Left kidney (tissue), 2 donors: ENCODE data around the gene ENDOV. TPM values are rescaled to one million over a fixed set of nuclear protein-coding genes. Genes with fewer than 3 reads are reported as not detected.

Source experiments
- DNase-seq: peaks from one replicate; pipeline ENCODE4 v3.0.0-alpha.2; 2013
- polyA plus RNA-seq: library from polyadenylated mRNA; unstranded; fragments of 120-200 nt; gene quantifications from one replicate; pipeline ENCODE4 v1.2.1, GENCODE V29; 2013; ENCODE audit not compliant: insufficient read length

ENDOV gene
- polyA plus RNA-seq, 1 donor = 42.7 TPM

DNA sequence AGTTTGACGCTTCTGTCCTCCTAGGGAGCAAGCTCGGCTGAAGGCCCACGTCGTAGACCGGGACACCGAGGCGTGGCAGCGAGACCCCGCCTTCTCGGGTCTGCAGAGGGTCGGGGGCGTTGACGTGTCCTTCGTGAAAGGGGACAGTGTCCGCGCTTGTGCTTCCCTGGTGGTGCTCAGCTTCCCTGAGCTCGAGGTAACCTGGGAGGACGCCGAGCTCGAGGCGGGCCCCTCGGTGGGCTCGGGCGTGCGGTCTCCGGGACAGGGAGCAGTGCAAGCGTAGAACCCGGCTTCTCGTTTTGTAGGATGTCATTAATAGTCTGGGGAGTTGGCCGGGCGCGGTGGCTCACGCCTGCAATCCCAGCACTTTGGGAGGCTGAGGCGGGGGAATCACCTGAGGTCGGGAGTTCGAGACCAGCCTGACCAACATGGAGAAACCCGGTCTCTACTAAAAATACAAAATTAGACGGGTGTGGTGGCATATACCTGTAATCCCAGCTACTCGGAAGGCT lies 715 bp downstream of the ENDOV start:
- DNase-seq = no peak

DNA sequence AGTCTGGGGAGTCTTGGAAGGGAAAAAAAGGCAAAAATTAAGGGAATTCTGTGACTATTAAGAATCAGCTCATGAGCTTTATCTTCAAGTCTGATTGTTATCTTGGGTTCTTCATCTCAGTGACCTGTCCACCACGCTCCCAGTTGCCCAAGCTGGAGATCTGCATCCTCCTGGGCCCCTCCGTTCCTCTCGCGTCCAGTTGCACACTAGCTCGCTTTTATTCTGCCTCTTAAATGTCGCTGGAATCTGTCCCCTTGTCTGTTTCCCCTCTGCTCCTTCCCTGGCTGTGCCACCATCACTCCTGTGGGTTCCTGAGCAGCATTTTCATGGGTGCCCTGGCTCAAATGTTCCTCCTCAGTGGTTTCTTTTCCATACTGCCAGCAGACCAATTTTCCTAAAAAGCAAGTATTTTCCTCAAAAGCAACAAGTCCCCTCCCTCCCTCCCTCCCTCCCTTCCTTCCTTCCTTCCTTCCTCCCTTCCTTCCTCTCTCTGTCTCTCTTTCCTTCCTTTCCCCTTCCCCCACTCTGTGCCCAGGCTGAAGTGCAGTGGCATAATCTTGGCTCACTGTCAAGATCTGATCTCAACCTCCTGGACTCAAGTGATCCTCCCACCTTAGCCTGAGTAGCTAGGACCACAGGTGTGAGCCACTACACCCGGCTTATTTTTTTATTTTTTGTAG lies 1.4 kb downstream of the ENDOV start:
- no peak for DNase-seq

DNA sequence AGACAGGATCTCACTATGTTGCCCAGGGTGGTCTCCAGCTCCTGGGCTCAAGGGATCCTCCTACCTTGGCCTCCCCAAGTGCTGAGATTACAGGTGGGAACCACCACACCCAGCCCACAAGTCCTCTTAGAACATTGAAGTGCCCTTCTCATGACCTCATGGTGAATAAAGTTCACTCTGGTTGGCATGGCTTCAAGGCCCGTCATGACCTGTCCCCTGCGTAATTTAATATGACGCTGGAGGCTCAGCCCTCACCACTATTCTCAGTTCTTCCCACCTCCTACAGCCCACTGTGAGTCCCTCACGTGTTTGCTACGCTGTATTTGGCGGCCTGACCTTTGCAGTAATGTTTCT lies 1.9 kb downstream of the ENDOV start:
- DNase-seq = no peak

DNA sequence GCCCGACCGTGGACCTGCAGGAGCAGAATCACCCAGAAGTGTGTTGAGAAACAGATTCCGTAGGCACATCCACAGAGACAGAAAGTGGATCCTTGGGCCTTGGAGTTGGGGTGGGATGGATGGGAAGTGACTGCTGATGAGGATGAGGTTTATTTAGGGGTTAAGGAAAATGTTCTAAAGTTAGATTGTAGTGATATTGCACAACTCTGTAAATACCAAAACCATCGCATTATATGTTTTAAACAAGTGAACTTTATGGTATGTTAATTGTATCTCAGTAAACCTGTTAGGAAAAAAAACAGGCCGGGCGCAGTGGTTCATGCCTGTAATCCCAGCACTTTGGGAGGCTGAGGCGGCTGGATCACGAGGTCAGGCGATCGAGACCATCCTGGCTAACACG lies 3.6 kb downstream of the ENDOV start:
- no peak for DNase-seq

DNA sequence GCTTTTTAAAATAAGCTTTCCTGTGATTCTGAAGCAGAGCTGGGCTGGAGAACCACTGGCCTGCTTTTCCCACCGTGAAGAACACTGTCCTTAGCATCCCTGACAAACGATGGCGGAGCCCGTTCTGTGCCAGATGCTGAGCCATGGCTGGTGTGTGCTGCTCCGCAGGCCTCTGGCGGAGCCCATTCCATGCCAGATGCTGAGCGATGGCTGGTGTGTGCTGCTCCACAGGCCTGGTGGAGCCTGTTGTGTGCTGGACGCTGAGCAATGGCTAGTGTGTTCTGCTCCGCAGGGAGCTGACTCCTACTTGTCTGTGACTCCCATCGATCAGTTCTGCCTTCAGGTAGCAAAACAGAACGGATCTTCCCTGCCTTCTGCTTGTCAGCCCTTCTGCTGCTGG lies 4.3 kb downstream of the ENDOV start:
- DNase-seq = no peak

DNA sequence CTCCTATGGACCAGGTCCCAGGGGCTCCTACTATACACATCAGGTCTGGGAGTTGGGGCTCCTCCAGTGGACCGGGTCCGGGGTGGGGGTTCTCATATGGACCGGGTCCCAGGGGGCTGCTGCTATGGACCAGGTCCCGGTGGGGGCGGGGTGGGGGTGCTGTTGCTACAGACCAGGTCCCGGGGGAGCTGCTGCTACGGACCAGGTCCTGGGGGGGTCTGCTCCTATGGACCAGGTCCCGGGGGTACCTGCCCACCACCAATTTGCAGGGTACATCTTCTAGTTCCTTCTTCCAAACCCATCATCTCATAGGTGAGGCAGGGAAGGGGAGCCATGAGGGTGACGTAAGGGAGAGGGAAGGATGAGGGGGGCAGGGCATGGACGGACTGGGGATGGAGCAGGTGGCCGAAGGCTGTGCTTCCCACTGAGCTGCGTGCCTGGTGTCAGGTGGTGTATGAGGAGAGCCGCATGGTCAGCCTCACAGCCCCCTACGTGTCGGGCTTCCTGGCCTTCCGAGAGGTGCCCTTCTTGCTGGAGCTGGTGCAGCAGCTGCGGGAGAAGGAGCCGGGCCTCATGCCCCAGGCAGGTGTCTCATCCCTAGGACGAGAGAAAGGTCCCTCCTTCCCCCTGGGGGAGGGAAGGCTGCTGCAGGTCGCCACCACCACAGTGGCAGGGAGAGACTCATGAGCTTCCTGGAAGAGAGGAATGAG lies 6.6 kb downstream of the ENDOV start:
- no peak for DNase-seq

DNA sequence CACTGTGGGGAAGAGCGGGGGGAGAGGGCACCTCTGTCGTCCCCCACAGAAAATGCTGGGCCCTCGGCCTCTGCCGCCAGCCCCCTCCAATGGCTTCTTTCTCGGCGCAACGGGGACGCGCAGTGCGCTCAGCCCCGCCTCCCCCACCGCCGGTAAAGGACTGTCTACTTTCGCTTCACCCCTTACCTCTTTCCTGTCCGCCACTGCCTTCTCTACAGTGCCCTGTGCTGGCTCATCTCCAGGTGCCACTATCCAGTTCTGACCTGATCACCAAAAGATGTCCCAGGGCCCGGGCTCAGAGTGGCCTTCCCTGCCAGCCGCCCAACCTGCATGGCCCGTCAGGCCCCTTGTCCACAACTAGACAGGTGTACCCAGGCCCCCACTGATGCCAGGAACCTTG lies 7.3 kb downstream of the ENDOV start:
- DNase-seq = no peak

DNA sequence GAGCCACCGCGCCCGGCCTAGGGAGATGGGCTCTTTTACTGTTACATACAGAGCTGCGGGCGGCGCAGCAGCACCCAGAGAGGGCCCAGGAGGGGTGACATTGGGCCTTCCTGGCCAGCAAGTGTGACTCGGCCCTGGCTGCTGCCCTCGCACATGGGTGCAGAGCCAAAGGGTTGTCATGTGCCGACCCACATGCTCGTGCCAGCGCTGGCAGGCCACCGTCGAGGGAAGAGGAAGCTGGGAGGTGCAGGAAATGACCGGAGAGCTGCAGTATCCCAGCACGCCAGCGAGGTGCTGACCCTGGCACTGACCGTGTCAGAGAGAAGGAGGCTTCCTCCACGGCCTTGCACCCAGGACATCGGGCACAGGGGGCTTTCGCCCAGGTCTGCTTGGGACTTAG lies 8.0 kb downstream of the ENDOV start:
- DNase-seq = no peak

DNA sequence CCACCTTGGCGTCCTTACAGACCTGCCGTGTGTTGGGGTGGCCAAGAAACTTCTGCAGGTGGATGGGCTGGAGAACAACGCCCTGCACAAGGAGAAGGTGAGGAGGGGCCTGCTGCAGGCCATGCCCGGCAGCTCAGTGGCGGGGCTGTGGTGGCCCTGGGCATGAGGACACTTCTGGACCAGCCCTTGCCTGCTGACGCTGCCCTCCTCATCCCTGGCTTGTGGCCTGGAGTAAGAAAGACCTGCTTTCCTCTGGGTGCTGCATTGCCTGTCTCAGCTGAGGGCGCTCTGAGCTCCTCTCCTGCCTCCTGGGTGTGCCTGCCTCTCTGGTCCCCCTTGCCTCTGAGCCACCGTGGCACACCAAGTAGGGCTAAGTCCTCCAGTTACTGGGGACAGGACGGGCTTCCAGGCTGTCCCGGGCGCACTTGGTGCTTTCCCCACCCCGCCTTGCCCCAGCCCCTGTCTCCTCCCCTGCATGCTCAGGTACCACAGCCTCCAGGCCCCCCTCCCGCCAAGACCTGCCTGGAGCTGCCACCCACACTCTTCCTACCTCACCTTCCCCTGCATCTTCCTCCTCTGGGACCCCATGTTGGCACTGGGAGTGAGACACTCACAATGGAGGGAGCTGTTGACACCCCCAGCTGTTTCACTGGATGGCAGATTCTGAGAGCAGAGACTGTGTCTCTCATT lies 8.7 kb downstream of the ENDOV start:
- no peak for DNase-seq

DNA sequence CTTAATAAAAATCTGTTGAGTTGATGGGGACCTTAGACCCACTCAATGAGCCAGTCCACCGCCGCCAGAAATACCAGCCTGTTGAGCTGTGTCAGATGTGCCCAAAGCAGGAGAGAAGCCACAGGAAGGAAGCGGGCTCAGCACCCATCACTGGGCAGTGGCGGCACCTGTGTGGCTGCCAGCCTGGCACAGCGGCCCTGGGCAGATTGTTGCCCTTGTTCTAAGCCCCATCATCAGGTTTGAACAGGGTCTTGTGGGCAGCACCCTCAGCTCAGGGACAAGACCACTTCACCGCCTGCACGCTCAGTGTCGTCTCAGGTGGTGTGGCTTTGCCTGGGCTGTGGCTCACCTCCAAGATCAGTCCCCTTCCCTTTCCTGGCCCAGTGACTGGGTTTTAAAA lies 9.3 kb downstream of the ENDOV start:
- no peak for DNase-seq

DNA sequence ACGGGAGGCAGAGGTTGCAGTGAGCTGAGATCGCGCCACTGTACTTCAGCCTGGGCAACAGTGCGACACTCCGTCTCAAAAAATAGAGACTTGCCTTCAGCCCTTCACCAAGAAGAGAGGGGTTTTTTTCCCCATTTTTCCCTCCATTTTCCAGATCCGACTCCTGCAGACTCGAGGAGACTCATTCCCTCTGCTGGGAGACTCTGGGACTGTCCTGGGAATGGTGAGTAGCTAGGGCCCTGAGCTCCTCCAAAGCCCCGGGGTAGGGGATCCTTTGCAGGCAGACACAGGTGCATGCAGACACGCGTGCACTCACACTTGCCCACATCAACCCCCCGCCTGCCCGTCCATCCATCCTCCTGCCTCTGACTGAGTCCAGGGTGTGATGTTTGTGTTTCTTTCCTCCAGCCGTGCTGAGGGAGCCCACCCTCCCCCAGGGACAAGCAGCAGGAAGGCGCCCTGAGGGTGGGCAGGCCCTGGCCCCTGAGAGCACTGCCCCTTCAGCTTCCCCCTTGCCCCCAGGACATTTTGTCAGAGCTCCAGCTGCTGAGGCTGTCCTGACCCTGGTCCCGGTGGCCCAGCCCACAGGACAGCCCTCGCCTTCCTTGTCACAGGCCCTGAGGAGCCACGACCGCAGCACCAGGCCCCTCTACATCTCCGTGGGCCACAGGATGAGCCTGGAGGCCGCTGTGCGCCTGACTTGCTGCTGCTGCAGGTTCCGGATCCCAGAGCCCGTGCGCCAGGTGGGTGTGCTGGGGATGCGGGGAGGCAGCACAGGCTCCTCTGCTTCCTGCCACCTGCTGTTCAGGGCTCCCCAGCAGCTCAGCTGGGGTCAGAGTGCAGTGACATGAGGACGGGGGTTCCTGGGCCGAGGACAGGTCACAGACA lies 10.2 kb downstream of the ENDOV start:
- no peak for DNase-seq

DNA sequence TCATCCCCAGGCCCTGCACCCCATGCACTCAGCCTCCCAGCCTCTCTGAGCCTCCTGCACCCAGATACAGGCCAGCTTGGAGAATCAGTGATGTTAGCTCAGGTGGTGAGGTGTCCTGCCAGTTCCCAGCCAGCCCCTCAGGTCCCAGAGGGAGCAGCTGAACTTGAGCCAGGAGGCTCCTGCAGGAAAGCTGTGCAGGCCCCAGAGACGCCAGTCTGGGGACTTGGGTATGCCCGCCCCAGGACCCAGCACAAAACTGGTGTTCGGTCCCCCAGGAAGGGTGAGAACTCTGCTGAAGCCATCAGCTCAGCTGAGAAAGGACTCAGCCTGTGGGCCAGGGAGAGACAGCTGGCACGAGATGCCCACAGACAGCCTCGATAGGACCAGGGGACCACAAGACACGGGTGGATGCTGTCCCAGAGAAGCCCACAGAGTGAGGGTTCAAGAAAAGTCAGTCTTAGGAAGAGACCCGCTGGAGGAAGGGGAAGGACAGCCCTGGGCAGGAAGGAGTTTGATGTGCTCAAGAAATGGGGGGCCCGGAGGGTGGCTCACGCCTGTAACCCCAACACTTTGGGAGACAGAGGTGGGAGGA lies 11.0 kb downstream of the ENDOV start:
- no peak for DNase-seq

DNA sequence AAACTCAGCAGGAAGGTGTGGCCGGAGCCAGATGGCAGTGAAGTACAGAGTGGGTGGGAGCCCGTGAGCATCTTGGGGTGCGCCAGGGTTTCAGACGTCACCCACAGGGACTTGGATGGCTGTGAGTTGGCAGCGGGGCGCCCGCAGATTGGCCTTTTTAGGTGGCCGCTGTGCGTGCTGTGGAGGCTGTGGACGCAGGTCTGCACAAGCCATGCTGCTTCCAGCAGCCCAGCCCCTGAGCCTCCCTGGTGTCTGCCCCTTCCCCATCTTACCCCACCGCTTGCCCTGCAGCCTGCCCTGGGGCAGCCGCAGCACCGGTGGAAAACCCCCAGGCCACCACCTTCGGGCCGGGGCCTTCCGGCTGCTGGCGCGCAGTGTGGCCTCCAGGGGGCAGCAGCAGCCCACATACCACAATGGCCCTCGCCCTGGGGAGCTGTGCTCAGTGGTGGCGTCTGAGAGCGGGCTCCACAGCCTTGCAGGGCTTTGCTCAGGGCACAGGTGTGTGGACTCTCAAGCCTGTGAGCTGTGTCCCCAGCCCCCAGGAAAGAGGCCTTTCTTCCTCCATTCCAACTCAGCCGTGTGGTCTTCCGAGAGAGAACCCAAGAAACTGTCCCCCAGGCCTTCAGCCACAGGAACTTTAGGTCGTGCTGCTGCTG lies 11.8 kb downstream of the ENDOV start:
- DNase-seq = peak; percentile 50

DNA sequence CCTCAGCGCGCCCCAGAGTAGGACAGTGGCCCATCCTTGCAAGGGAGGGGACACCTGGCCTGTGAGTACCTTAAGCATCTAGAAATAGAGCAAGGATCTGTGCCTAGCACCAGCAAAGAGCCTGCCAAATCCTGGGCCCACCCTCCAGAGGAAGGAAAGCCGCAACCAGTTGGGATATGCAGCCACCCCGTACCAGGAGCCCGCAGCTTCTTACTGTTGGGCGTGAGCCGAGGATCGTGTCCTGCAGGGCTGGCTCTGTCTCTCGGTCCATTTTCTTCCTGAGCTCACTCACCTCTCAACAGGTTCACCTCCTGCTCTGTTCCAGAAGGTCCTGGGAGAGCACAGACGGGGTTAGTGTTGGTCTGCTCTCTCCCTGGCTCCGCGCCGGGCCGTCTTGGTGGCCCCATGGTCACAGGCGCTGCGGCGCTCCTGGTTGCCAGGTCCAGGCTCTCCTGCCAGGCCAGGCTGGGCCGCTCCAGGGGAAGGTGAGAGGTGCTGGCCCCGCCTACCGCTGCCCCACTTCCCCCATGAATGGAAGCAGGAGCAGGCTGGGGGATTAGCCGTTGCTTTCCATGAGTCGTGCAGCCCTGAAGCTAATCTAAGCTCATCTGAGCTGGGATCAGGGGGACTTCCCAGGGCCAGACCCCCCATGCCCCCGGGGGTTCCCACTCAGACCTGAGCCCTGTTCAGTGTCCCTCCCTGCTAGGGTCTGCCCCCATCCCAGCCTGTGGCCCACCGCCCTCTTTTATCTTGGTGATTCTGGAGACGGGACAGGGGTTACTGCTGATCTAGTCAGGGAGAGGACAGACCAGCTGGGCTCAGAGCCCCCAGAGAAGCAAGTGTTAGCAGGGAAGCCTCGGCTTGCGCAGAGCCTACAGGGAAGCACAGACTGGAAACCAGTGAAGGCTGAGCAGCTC lies 12.7 kb downstream of the ENDOV start:
- DNase-seq = no peak

DNA sequence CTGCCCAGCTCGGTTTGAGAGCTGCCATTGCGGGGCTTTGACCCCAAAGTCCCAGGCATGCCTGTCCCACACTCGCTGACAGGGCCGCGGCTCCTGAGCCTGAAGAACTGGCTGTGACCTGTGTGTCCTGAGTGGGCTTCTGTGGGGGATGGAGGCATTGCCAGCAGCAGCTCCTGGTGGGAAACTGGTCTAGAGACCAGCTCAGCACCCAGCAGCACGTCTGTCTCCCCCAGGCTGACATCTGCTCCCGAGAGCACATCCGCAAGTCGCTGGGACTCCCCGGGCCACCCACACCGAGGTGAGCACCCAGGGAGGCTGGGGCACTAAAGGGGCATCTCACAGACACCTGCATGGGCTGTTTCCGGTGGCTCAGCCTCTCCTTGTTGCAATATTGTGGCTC lies 13.4 kb downstream of the ENDOV start:
- no peak for DNase-seq

DNA sequence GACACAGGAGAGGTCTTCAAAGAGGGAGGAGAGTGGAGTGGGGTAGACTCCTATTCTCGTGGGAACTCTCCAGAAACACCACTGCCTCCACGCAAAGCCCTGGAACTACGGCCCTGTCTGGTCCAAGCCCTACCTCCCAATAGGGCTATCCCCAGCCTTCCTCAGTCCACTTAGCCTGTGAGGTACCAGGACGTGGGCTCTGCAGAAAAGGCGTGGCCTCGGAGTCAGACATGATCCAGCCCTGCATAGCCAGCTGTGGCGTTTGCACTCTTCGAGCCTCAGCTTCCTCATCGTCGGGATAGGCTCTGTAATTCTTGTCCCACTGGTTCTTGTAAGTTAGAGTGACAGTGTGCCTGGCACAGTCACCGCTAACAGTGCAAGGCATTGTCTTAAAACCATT lies 13.8 kb downstream of the ENDOV start:
- no peak for DNase-seq

DNA sequence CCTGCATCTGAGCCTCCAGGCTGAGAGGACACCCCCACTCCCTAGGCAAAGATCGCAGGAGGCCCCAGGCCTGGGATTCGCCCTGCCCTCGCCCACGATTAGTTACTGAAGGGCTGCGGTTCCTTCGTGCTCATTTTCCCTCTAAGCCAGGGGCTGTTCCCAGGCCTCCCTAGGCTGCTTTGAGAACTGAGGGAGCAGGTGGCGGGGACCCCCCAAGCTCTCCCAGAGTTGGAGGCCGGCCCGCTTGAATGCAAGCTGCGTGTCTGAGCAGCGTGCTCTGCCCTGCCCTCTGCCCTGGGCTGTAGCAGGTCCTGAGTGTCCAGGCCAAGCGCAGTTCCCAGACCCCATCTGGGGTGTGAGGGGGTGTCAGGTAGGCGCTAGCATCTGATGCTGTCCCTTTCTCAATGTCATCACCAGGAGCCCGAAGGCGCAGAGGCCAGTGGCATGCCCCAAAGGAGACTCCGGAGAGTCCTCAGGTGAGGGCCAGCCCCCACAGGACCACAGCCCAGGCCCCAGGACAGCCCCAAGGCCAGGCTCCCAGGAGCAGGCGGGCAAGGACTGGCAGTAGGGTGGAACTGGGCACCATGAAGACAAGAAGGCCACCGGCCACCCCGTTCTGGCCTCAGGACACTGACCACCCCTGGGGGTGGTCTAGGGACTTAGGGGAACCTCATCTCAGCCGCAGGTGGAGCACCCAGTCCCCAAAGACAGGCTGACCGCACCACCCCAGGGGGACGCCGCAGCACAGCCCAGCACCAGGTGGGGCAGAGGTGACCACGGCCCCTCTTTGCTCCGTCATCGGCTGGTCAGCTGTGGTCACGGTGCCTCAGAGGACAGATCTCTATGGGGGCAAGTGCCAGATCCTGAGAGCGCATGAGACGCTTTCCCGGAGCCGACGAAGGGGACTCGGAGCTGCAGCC lies 14.6 kb downstream of the ENDOV start:
- no peak for DNase-seq

DNA sequence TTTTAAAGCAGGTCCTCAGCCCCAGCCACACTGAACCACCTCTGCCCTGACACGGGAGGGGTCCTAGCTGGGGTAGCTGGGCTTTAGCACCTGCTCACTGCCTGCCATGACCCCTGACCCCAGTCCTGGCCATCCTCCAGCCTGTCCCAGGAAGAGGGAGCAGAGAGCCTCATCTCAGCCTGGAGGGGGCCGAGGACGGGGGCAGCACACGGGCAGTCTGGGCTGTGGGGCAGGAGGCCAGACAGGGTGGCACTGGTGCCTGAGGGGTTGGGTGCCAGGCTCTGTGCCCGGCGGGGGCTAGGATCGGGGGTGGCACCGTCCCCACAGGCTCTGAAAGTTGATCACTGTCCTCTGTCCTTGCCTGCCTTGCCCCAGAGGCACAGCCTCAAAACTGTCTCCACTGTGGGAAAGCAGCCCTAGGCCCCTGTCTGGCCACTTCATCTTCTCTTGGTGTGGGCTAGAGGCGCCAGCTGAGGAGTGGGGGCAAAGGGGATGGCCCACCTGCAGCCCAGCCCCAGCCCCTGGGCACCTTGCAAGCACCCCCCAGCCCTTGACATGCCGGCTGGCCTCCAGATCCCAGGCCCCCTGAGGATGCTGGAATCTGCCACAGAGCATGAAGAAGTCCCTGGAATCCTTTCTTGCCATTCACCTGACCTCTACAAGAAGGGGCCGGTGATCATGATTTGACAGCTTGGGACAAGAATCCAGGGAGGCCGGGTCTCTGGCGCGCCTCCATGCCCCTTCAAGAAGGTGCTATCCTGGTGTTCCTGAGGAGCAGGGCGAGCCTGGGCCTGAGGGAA lies 15.7 kb downstream of the ENDOV start:
- DNase-seq = no peak
